HFFc6 (cell line): ENCODE data around the gene VPS4A. TPM values are rescaled to one million over a fixed set of nuclear protein-coding genes. Genes with fewer than 3 reads are reported as not detected.

Source experiments
- DNase-seq: peaks from one replicate; pipeline ENCODE4 v3.0.0-alpha.2; 2018
- H3K27ac Mint-ChIP-seq: 2 replicates; pipeline ENCODE4 v1.8.0; 2020; ENCODE audit warnings: mild to moderate bottlenecking, mixed read lengths
- H3K27me3 Mint-ChIP-seq: 2 replicates; pipeline ENCODE4 v1.8.0; 2021; ENCODE audit warnings: mild to moderate bottlenecking, moderate library complexity, mixed read lengths; ENCODE audit not compliant: insufficient read depth
- H3K36me3 Mint-ChIP-seq: 2 replicates; pipeline ENCODE4 v1.8.0; 2021; ENCODE audit warnings: low read depth, mixed read lengths
- H3K4me1 Mint-ChIP-seq: 2 replicates; pipeline ENCODE4 v1.8.0; 2020; ENCODE audit warnings: low read depth, mixed read lengths
- H3K4me3 Mint-ChIP-seq: 2 replicates; pipeline ENCODE4 v1.8.0; 2020; ENCODE audit warnings: mild to moderate bottlenecking, moderate library complexity, mixed read lengths
- H3K9me3 Mint-ChIP-seq: 2 replicates; pipeline ENCODE4 v1.8.0; 2020; ENCODE audit warnings: mild to moderate bottlenecking, mixed read lengths
- total RNA-seq, 6 experiments: library from RNA; stranded (reverse); fragmentation: NEBNext Ultra II Directional; extraction: Animal tissue kit (Norgen Biotek cat#: 25700); gene quantifications; 2 replicates in 1 of 6; 3 replicates in 5 of 6; pipeline ENCODE4 v1.2.3, GENCODE V29; 2021
- TF ChIP-seq, protein P1 (sequence below): fragments of 200-600 bp; sonication (generic); IDR thresholded peaks from 2 replicates; pipeline ENCODE4 v1.5.0; 2021; ENCODE audit warnings: antibody characterized with exemption, mild to moderate bottlenecking

The VPS4A gene
- total RNA-seq, 6 experiments from 2014 or later = 33.2 to 39.8 (median 36.7) TPM

DNA sequence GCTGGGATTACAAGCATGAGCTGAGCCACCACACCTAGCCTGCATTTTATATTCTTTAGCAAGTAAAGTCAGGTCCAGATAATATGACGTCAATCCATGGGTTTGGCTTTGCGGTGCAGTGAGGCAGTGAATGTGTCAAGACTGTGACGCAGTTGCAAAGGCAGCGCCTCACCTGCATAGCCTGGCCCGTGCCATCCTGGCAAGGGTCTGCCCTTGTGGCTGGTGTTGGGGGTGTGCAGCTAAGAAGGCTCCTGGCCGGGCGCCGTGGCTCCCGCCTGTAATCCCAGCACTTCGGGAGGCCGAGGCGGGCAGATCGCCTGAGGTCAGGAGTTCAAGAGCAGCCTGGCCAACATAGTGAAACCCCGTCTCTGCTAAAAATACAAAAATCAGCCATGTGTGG is 12.3 kb downstream of the VPS4A start:
- Mint-ChIP-seq H3K4me1 (peaks cover 25% of the 10 kb centered on the region), H3K4me3 (no peak overlapping the region), H3K9me3 (no peaks in the 10 kb centered on the region), H3K36me3 (peaks cover 48% of the 10 kb centered on the region), H3K27ac (no peak overlapping the region), H3K27me3 (no peaks in the 10 kb centered on the region; the same call in none of the 2 replicates)
- no peak for DNase-seq
- TF ChIP-seq, protein P1, sequence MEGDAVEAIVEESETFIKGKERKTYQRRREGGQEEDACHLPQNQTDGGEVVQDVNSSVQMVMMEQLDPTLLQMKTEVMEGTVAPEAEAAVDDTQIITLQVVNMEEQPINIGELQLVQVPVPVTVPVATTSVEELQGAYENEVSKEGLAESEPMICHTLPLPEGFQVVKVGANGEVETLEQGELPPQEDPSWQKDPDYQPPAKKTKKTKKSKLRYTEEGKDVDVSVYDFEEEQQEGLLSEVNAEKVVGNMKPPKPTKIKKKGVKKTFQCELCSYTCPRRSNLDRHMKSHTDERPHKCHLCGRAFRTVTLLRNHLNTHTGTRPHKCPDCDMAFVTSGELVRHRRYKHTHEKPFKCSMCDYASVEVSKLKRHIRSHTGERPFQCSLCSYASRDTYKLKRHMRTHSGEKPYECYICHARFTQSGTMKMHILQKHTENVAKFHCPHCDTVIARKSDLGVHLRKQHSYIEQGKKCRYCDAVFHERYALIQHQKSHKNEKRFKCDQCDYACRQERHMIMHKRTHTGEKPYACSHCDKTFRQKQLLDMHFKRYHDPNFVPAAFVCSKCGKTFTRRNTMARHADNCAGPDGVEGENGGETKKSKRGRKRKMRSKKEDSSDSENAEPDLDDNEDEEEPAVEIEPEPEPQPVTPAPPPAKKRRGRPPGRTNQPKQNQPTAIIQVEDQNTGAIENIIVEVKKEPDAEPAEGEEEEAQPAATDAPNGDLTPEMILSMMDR = no peak

DNA sequence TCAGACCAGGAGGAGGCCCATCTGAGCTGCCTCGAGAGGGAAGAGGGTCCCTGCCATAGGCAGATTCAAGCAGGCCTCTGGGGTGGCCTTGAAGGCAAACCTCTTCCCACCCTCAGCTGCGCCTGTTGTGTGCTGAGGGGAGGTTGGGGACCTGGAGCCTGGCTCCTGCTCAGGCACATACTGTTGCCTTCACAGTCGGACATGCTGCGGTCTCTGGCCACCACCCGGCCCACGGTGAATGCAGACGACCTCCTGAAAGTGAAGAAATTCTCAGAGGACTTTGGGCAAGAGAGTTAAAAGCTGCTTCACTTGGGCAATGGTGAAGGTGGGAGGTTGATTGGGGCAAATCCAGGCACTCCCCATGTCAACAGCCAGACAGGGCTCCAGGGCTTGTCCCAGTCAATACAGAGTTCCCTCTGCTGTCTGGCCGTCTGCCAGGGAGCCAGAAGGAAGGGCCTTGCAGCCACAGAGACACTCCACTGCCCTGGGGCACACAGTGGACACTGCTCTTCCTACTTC is 12.9 kb downstream of the VPS4A start:
- TF ChIP-seq, protein P1 = no peak
- Mint-ChIP-seq H3K27ac (no peak overlapping the region), H3K4me3 (no peak overlapping the region), H3K36me3 (peaks cover 48% of the 10 kb centered on the region), H3K4me1 (peaks cover 31% of the 10 kb centered on the region), H3K9me3 (no peaks in the 10 kb centered on the region), H3K27me3 (peaks cover 2% of the 10 kb centered on the region)
- no peak for DNase-seq

DNA sequence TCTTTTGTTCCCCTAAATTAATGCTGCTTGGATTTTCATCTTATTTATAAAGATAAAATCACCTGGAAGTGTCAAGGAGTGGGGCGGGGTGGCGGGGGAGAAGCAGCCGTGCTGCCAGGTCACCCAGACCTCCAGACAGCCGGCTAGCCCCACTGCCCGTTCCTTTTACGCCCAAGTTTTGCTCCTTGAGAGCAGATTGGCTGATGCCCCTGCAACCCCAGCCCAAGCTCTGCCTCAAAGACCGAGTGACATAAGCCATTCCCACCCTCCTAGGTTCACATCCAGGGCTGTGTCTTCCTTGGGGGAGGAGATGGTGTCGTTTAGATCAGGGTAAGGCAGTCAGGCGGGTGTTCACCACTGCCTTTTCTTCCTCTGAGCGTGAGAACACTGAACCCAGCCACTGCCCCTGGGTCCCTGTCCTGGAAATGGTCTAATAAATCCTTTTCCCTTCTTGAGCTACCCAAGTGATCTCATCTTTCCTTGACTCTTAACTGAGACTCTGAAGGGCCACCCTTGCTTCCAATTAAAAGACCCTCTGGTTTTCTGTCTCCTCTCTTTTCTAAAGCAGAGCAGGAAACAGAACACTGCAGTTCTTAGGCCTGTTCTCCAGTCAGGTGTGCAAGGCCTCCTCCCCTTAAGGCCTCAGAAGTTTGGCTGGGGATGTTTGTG is 13.6 kb downstream of the VPS4A start:
- Mint-ChIP-seq H3K27me3 (peaks cover 6% of the 10 kb centered on the region), H3K4me3 (no peak overlapping the region), H3K4me1 (peaks cover 37% of the 10 kb centered on the region), H3K27ac (no peak overlapping the region), H3K9me3 (no peaks in the 10 kb centered on the region), H3K36me3 (peaks cover 43% of the 10 kb centered on the region)
- no peak for DNase-seq
- TF ChIP-seq, protein P1 = no peak

DNA sequence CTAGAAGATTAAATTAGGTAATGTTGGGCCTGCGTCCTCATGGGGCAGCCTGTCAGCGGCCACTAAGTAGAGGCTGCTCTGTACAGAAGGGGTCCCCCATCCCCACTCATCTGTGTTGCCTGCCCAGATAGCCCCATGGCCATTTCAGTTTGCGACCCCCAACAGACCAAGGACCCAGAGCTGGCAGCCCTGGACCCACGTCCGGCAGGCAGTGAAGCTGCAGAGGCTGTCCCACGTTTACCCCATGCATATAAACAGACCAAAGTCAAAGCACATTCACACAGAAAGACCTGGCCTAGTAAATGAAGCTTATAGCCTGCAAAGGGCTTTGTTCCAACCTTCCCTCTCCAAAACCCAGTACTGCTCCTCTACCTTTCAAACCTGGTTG is 14.6 kb downstream of the VPS4A start:
- peaks cover 6% of the 10 kb centered on the region for H3K27me3 Mint-ChIP-seq
- DNase-seq = no peak
- peaks cover 41% of the 10 kb centered on the region for H3K36me3 Mint-ChIP-seq
- H3K4me1 Mint-ChIP-seq = peaks cover 37% of the 10 kb centered on the region
- H3K4me3 Mint-ChIP-seq = no peak overlapping the region
- H3K9me3 Mint-ChIP-seq = no peaks in the 10 kb centered on the region
- no peak overlapping the region for H3K27ac Mint-ChIP-seq
- TF ChIP-seq, protein P1 = no peak

DNA sequence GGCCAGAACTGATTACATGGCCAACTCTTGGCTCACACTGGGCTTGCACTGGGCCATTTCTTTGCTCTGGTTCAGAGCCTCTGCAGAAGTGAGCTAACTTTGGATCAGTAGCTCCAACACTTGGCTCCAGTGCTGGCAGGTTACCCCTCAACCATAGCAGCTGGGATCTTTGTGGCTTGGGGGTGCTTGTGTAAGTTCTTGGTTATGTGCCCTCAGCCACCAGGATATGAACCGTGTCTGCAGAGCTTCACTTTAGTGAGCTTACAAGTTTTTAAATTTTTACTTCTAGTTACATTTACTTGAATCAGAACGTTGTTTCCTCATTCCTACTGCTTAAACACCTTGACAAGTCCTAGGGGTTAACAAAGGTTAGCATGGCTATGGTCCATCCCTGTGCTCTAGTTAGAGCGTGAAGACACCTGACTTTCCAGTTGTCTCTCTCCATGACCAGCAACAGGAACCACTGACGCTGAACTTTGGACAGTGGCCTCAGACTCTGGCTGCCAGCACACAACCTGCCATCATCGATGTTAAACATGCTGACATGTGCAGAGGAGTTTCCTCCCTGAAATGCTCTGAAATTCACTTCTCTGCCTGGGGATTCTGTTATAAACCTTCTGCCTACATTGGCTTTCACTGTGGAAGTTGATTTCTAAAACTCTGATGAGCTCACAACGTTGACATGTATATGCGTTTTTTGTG is 15.2 kb downstream of the VPS4A start:
- Mint-ChIP-seq H3K27ac (0 out of 2 replicates have a peak overlapping the region, but pooled peaks have one; percentile 16), H3K36me3 (peaks cover 37% of the 10 kb centered on the region), H3K27me3 (peaks cover 6% of the 10 kb centered on the region), H3K4me1 (peaks cover 37% of the 10 kb centered on the region), H3K9me3 (no peaks in the 10 kb centered on the region), H3K4me3 (peak overlapping the region; percentile 26; the same call in 1 of the 2 replicates)
- TF ChIP-seq, protein P1 = no peak
- DNase-seq = no peak
